B cell (primary cell): Measurements from ENCODE around the gene IMMP2L.

Experiments used
- CTCF ChIP-seq: fragments of 200-600 bp; IDR thresholded peaks from one replicate; pipeline ENCODE4 v1.8.0; 2022; ENCODE audit warnings: antibody characterized with exemption, mild to moderate bottlenecking
- EZH2 ChIP-seq: IDR thresholded peaks from 2 replicates; pipeline ENCODE4 v1.6.1; 2012; ENCODE audit warnings: borderline replicate concordance, low read depth, mild to moderate bottlenecking, moderate library complexity, low read length; ENCODE audit not compliant: insufficient read depth, poor library complexity, severe bottlenecking

GRCh38 chr7:111210996-111211395, 351.3 kb downstream of the IMMP2L start:
- no peak for TF ChIP-seq CTCF
- TF ChIP-seq EZH2 = no peak
